Astrocyte of the spinal cord (primary cell): ENCODE measurements around the gene RNLS.
A peak's percentile ranks its signal among the peaks of the same experiment; 100 is the strongest.

Experiments
- DNase-seq: peaks from one replicate; pipeline ENCODE4 v3.0.0; 2011; ENCODE audit warnings: low read depth, low spot score
- H3K4me3 ChIP-seq: 2 replicates; pipeline ENCODE4 v1.5.1; 2011; ENCODE audit warnings: low read depth, mild to moderate bottlenecking, low read length, moderate library complexity
- in situ Hi-C: cut with HindIII; loops from 2 replicates; pipeline ENCODE4 v1.10.0; 2017; ENCODE audit warnings: low sequenced_read_pairs
- TF ChIP-seq, protein P1 (sequence below): IDR thresholded peaks from 2 replicates; pipeline ENCODE4 v1.5.1; 2012; ENCODE audit warnings: low read depth, mild to moderate bottlenecking, low read length, inconsistent platforms

Gene RNLS

DNA sequence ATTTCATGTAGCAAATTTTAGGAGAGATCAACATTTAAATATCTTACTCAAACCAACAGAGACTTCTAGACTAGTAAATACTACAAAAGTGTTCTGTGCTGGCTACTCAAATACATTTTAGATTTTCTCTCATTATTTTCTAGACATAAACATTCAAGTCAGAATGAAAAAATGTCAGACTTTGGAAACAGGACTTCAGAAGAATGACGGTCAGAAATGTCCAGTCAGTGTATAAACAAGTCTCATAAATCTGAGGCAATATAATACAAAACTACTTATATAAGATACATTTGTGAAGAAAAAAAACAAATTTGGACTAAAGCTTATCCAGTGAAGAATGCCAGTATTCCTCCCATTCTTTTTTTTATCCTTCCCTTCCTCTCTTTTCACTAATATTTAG lies 25.9 kb downstream of the RNLS start:
- H3K4me3 ChIP-seq: no peak overlapping the region
- TF ChIP-seq, protein P1, sequence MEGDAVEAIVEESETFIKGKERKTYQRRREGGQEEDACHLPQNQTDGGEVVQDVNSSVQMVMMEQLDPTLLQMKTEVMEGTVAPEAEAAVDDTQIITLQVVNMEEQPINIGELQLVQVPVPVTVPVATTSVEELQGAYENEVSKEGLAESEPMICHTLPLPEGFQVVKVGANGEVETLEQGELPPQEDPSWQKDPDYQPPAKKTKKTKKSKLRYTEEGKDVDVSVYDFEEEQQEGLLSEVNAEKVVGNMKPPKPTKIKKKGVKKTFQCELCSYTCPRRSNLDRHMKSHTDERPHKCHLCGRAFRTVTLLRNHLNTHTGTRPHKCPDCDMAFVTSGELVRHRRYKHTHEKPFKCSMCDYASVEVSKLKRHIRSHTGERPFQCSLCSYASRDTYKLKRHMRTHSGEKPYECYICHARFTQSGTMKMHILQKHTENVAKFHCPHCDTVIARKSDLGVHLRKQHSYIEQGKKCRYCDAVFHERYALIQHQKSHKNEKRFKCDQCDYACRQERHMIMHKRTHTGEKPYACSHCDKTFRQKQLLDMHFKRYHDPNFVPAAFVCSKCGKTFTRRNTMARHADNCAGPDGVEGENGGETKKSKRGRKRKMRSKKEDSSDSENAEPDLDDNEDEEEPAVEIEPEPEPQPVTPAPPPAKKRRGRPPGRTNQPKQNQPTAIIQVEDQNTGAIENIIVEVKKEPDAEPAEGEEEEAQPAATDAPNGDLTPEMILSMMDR: no peak
- peak; percentile 28 for DNase-seq
- in situ Hi-C loops: no loop called here

DNA sequence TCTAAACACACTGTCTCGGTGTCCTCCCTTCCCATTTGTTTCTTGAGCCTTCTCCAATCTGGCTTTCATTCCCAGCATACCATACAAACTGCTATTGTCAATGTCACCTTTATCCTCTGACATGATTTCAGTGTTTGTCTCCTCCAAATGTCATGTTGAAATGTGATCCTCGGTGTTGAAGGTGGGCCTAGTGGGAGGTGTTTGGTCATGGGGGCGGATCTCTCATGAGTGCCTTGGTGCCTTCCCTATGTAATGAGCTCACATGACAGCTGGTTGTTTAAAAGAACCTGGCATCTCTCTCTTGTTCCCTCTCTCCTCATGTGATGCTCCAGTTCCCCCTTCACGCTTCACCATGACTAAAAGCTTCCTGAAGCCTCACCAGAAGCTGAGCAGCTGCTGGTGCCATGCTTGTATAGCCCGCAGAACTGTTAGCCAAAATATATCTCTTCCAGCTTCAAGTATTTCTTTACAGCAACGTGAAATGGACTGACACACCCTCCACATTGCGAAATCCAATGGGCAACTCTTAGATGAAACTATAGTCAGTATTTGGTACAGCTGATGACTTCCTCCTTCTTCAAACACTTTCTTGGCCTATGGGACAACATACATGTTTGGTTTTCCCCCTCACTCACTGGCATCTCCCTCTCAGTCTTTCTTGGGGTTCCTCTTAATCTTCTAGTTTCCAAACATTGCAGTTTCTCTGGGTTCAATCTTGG lies 27.8 kb downstream of the RNLS start:
- in situ Hi-C loops: no loop called here
- no peak for DNase-seq
- H3K4me3 ChIP-seq: no peak overlapping the region
- TF ChIP-seq, protein P1: no peak

DNA sequence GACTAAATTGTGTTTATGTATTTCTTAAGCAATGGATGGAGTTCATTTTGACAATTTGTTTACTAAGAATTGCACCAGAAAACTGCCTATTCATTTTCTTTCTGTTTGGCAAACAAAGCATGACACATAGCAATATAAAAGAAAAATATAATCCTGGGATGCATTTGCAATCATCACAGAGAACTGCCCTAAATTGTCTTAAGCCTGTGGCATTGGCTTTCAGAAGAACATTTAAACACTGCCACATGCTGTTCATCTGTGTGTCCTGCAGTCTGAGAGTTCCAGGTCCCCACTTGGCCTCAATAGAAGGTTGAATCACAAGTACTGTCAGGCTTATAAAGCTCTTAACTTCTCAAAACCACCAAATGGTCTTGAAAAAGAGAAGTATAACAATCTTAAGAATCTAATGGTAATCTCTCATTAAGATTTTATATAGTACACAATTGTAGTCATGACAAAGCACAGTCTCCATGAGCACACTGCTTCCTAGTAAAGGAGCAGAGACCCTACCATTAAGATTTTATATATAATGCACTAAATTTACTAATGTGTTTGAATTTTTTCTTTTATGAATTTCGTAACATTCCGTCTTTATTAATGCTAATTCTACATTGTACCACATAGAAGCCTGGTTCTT lies 29.9 kb downstream of the RNLS start:
- in situ Hi-C loops: no loop called here
- peak; percentile 85 for DNase-seq
- TF ChIP-seq, protein P1: peak; percentile 86
- no peak overlapping the region for H3K4me3 ChIP-seq

DNA sequence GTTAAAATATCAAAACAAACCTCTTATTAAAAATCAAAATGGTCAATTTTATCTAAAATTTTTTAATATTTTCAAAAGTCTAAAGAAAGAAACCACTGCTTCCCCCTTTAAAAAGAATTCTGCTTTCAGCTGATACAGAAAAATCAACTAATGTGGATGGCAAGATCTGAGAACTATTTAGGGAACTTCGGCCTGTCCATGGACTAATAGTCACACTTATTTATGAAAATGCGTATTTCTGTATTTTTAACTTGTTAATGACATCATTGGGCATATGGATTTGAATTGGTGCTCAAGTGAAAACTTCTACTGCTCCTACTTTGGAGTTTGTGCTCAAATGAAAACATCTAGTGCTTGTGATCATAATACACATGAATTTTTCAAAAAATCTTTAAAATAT lies 31.9 kb downstream of the RNLS start:
- TF ChIP-seq, protein P1: no peak
- in situ Hi-C loops: no loop called here
- no peak for DNase-seq
- no peak overlapping the region for H3K4me3 ChIP-seq

DNA sequence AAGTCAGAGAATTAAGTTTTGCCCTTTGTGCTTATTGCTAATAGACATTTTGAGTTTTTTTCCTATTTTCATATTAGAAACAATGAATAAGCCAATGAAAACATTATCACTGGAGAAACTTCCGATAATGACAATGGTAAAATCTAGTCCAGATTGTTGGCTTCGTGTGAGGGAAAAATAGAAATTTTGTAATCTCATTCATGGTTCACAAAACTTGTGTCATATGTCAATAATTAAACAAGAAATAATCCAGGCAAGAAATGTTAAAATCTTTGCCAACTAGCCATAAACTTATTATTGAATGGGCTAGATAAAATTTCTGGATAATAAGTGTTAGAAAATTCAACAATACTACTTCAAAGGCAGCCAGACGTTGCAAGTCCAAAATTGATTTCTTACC lies 36.6 kb downstream of the RNLS start:
- in situ Hi-C loops: no loop called here
- H3K4me3 ChIP-seq: no peak overlapping the region
- DNase-seq: no peak
- TF ChIP-seq, protein P1: no peak

DNA sequence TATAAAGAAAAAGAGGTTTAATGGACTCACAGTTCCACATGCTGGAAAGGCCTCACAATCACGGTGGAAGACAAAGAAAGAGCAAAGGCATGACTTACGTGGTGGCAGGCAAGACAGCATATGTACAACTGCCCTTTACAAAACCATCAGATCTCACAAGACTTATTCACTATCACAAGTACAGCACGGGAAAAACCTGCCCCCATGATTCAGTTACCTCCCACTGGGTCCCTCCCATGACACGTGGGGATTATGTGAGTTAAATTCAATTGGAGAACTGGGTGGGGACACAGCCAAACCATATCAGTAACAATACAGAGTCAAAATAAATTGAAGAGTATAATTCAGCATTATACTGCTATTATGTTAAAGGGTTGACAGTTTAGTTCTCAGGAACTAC lies 37.8 kb downstream of the RNLS start:
- TF ChIP-seq, protein P1: no peak
- no peak overlapping the region for H3K4me3 ChIP-seq
- in situ Hi-C loops: no loop called here
- no peak for DNase-seq
